ENCODE results near the gene HEXA.

DNA sequence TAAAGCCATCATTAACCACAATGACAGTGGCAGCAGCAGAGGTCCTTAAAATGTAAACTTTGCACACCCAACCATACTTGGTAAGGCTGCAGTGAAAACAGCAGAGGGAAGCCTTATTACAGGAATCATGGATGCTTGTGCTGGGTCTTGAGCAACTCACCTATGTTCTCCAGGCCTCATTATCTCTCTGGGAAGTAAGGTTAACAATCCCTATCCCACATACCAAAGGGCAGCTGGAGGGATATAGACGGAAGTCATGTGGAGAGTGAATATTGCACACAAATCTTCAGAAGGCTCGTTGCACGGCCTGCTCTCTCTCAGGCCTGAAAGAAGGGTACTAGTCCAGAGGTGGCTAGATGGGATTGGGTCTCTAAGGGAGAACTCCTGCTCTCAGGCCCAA lies 30.0 kb downstream of the HEXA start:
- TF ChIP-seq BHLHE40 (IDR thresholded peaks at IDR 0.05; ENCODE audit: borderline replicate concordance) (no peak), SP1 (IDR thresholded peaks at IDR 0.05) (no peak)

All from HEK293T (cell line).